Measurements from ENCODE around the gene FABP6.

GRCh38 chr5:160269017-160269416, 39.7 kb downstream of the FABP6 start:
- TF ChIP-seq CTCF (conservative IDR thresholded peaks at IDR 0.05): no peak
- no peak for TF ChIP-seq EZH2 (IDR thresholded peaks at IDR 0.05; ENCODE audit: low read depth)

All from PC-9 (cell line).